Measurements from ENCODE around the gene NAA80.
A peak's percentile ranks its signal among the peaks of the same experiment; 100 is the strongest.
"Not testable (repeated sequence)": the region's sequence is repeated elsewhere in the genome, so short reads cannot be mapped to it uniquely, and the experiment has no call there.

NAA80 gene

GRCh38 chr3:50312041-50312440 lies 12.8 kb upstream of the NAA80 start:
- not testable (repeated sequence) for DNase-seq

GRCh38 chr3:50304601-50305000 lies 5.4 kb upstream of the NAA80 start:
- no peak for DNase-seq

GRCh38 chr3:50303013-50303815 lies 4.0 kb upstream of the NAA80 start, which contains the start of gene HYAL1:
TSS of gene HYAL1 (minus strand) at chr3:50303574. CDS start at chr3:50302956, 618 bp downstream.
- no peak for DNase-seq

- no peak for DNase-seq
Observed at GRCh38 chr3:50302095-50303012, 3.1 kb upstream of the NAA80 start.

GRCh38 chr3:50300681-50301254 lies 1.6 kb upstream of the NAA80 start:
- no peak for DNase-seq

GRCh38 chr3:50299929-50300680 lies 900 bp upstream of the NAA80 start:
- peak in 1 of 5 experiments; percentile 57 for DNase-seq

GRCh38 chr3:50299638-50299928 lies 378 bp upstream of the NAA80 start:
- DNase-seq: no peak

GRCh38 chr3:50297896-50298725 lies 1.1 kb downstream of the NAA80 start:
- DNase-seq: no peak

- DNase-seq: no peak
Observed at GRCh38 chr3:50297384-50297775, 1.8 kb downstream of the NAA80 start.

- no peak for DNase-seq
Observed at GRCh38 chr3:50296721-50297383, 2.4 kb downstream of the NAA80 start.

- no peak for DNase-seq
Observed at GRCh38 chr3:50295553-50296431, 3.4 kb downstream of the NAA80 start.

GRCh38 chr3:50294492-50295403 lies 4.5 kb downstream of the NAA80 start:
- DNase-seq: no peak

GRCh38 chr3:50294089-50294488 lies 5.1 kb downstream of the NAA80 start:
- no peak for DNase-seq

GRCh38 chr3:50293079-50293801 lies 6.0 kb downstream of the NAA80 start:
- DNase-seq: no peak

- peak; percentile 85 to 99 (median 94) for DNase-seq
Observed at GRCh38 chr3:50292159-50293078, 6.8 kb downstream of the NAA80 start, which contains the start of gene IFRD2. TSS of gene IFRD2 (minus strand) at chr3:50292429. CDS start at chr3:50292274, 155 bp downstream.

GRCh38 chr3:50290161-50290641 lies 9.0 kb downstream of the NAA80 start:
- DNase-seq: no peak

GRCh38 chr3:50289130-50289529 lies 10.1 kb downstream of the NAA80 start:
- no peak for DNase-seq

Data from T-helper 2 cell (primary cell).